Ishikawa (cell line): ENCODE results near the gene TREX2.

Experiments used
- REST ChIP-seq: IDR thresholded peaks from 2 replicates; pipeline ENCODE4 v1.6.1; 2012; ENCODE audit warnings: low read depth, mild to moderate bottlenecking
- TF ChIP-seq, protein P1 (sequence below): IDR thresholded peaks from 2 replicates; pipeline ENCODE4 v1.6.1; 2012

DNA sequence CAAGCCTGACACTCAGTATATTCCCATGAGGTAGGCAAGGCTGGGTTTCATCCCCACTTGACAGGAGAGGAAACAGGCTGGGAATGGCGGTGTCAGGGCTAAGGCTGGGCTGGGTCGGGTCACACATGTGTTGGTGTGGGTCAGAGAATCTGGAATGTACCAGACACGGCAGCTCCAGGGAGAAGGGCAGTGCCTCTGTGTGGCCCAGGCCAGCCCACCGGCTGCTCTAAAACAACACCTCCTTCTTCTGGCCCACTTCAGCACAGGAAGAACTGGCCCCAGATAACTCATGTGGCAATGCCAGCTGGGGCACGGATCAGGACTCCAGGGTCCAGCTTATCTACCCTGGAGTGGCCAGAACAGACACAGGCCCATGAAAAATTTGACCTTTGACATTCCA lies 18.3 kb upstream of the TREX2 start:
- TF ChIP-seq, protein P1, sequence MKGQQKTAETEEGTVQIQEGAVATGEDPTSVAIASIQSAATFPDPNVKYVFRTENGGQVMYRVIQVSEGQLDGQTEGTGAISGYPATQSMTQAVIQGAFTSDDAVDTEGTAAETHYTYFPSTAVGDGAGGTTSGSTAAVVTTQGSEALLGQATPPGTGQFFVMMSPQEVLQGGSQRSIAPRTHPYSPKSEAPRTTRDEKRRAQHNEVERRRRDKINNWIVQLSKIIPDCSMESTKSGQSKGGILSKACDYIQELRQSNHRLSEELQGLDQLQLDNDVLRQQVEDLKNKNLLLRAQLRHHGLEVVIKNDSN: no peak
- no peak for TF ChIP-seq REST
